SHP77 treated with DMSO at 0.1 percent for 48 hours (cell line): Measurements from ENCODE around the gene FLT3.
"Not testable (repeated sequence)": the region's sequence is repeated elsewhere in the genome, so short reads cannot be mapped to it uniquely, and the experiment has no call there.

Experiments used
- DNase-seq: peaks from one replicate; lab custom pipeline; 2025; lab: John Stamatoyannopoulos, UW

The FLT3 gene

GRCh38 chr13:28099396-28100149 lies 803 bp downstream of the FLT3 start:
- no peak for DNase-seq

GRCh38 chr13:28097503-28097902 lies 2.9 kb downstream of the FLT3 start:
- no peak for DNase-seq

GRCh38 chr13:28094306-28094705 lies 6.1 kb downstream of the FLT3 start:
- no peak for DNase-seq

- no peak for DNase-seq
Measured at GRCh38 chr13:28093881-28094280, 6.5 kb downstream of the FLT3 start.

GRCh38 chr13:28092431-28092830 lies 7.9 kb downstream of the FLT3 start:
- DNase-seq: no peak

GRCh38 chr13:28089065-28089464 lies 11.3 kb downstream of the FLT3 start:
- DNase-seq: no peak

GRCh38 chr13:28077820-28078219 lies 22.6 kb downstream of the FLT3 start:
- not testable (repeated sequence) for DNase-seq

- no peak for DNase-seq
Measured at GRCh38 chr13:28077231-28077630, 23.1 kb downstream of the FLT3 start.

GRCh38 chr13:28071424-28071823 lies 29.0 kb downstream of the FLT3 start:
- DNase-seq: no peak

- DNase-seq: no peak
Measured at GRCh38 chr13:28067491-28067890, 32.9 kb downstream of the FLT3 start.

- DNase-seq: peak; percentile 11
Measured at GRCh38 chr13:28058866-28059613, 41.3 kb downstream of the FLT3 start.

GRCh38 chr13:28056970-28057712 lies 43.2 kb downstream of the FLT3 start:
- DNase-seq: no peak

GRCh38 chr13:28056426-28056825 lies 44.0 kb downstream of the FLT3 start:
- no peak for DNase-seq

- DNase-seq: no peak
Measured at GRCh38 chr13:28055357-28055756, 45.0 kb downstream of the FLT3 start.

- no peak for DNase-seq
Measured at GRCh38 chr13:28052945-28053344, 47.4 kb downstream of the FLT3 start.

GRCh38 chr13:28049880-28050875 lies 50.2 kb downstream of the FLT3 start:
- no peak for DNase-seq

GRCh38 chr13:28049215-28049614 lies 51.2 kb downstream of the FLT3 start:
- DNase-seq: no peak

- no peak for DNase-seq
Measured at GRCh38 chr13:28048768-28049167, 51.6 kb downstream of the FLT3 start.

- DNase-seq: no peak
Measured at GRCh38 chr13:28047757-28048388, 52.5 kb downstream of the FLT3 start.

GRCh38 chr13:28046981-28047380 lies 53.4 kb downstream of the FLT3 start:
- DNase-seq: no peak

- DNase-seq: no peak
Measured at GRCh38 chr13:28045861-28046260, 54.5 kb downstream of the FLT3 start.
